NCI-H2081 (cell line): Measurements from ENCODE around the gene NUDT3.
"Not testable (repeated sequence)": the region's sequence is repeated elsewhere in the genome, so short reads cannot be mapped to it uniquely, and the experiment has no call there.

ENCODE experiments used
- DNase-seq, 2 experiments: peaks; one replicate each; lab custom pipeline; 2025; lab: John Stamatoyannopoulos, UW

Gene NUDT3

GRCh38 chr6:34393191-34393965, 909 bp upstream of the NUDT3 start:
- DNase-seq: peak; percentile 46 to 65

- DNase-seq: peak; percentile 63 to 70
Measured at GRCh38 chr6:34391786-34392496, 528 bp downstream of the NUDT3 start.

GRCh38 chr6:34391473-34391785, 1.0 kb downstream of the NUDT3 start:
- no peak for DNase-seq

- DNase-seq: peak in 1 of 2 experiments; percentile 55
Measured at GRCh38 chr6:34390531-34391472, 1.7 kb downstream of the NUDT3 start.

GRCh38 chr6:34389034-34389433, 3.4 kb downstream of the NUDT3 start:
- no peak for DNase-seq

DNA sequence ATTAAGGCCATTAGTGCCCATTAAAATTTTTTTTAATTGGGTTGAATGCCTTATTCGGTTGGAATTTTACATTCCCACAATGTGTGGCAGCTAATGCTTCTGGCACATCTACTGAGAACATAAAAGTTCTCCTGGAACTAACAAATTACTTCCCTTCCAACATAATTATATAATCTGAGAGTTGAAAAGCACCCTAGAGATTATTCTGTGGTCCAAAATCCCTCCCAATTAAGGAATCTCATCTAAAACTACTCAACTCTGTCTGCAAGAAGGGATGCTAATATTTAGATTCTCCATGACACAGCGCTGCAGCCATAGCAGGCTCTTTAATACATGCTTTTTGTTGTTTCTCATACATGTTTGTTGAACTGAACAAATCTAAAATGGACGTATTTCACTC, 4.0 kb downstream of the NUDT3 start:
- no peak for DNase-seq

GRCh38 chr6:34386316-34387137, 5.9 kb downstream of the NUDT3 start:
- DNase-seq: no peak

DNA sequence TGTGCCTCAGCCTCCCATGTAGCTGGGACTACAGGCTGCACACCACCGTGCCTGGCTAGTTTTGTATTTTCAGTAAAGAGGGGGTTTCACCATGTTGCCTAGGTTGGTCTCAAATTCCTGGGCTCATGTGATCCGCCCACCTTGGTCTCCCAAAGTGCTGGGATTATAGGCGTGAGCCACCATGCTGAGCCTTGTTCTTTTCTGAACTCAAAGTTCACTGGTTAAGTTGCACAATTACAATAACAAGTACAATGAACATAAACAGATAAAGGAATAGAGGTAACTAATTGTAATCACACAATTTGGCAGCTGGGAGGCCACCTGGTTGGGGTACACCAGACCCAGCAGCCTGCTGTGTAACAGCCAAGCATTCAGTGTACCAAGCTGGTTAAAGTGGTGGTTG, 6.7 kb downstream of the NUDT3 start:
- peak in 1 of 2 experiments; percentile 37 for DNase-seq

- DNase-seq: no peak
Measured at GRCh38 chr6:34384321-34385153, 7.9 kb downstream of the NUDT3 start.

DNA sequence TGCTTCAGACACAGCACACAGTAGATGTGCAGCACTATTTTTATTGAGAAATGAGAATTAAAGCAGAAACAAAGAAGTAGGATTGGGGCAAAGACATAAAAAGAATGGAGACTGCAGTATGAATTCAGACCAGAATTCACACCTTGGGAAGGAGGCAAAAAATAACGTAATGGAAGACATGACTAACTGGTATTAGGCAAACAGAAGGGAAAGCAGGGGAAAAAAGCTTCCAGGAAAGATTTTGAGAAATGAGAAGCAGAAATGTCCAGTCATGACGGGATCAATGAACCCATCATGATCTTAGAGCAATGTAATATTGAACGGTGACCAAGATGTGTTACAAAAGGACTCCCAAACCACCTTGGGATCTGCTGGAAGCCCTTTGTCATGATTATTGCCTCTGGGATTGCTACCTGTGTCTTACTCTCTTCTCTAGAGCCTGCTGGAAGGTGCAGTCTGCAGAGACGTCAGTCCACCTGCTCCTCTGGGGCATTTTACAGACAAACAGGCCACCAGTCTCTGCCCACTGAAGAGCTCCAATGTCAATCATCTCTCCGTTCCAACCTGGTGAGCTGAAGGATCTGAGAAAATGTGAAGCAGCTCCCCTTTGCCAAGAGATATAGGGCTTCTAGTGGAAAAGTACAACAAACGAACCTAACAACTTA, 8.7 kb downstream of the NUDT3 start:
- DNase-seq: no peak

- no peak for DNase-seq
Measured at GRCh38 chr6:34383161-34383631, 9.3 kb downstream of the NUDT3 start.

DNA sequence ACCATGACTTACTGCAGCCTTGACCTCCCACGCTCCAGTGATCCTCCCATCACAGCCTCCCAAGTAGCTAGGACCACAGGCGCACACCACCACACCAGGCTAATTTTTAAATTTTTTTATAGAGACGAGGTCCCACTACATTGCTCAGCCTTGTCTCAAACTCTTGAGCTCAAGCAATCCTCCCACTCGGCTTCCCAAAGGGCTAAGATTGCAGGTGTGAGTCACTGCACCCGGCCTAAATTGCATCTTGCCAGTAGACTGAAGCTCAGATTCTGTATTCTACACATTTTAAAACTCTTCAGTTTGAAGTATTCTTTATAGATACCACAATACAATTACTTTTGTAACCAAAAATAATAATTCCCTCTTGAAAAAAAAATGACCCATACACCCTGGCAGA, 11.4 kb downstream of the NUDT3 start:
- no peak for DNase-seq

- no peak for DNase-seq
Measured at GRCh38 chr6:34378470-34378869, 14.0 kb downstream of the NUDT3 start.

DNA sequence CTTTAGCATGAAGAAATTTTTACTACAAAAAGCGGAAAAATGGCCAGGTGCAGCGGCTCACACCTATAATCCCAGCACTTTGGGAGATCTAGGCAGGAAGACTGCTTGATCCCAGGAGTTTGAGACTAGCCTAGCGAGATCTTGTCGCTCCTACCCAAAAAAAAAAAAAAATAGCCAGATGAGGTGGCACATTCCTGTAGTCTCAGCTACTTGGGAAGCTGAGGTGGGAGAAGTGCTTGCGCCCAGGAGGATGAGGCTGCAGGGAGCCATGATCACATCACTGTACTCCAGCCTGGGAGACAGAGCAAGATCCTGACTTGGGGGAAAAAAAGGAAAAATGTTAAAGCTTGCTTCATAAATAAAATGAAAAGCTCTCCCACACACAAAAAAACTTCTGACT, 14.5 kb downstream of the NUDT3 start:
- no peak for DNase-seq

DNA sequence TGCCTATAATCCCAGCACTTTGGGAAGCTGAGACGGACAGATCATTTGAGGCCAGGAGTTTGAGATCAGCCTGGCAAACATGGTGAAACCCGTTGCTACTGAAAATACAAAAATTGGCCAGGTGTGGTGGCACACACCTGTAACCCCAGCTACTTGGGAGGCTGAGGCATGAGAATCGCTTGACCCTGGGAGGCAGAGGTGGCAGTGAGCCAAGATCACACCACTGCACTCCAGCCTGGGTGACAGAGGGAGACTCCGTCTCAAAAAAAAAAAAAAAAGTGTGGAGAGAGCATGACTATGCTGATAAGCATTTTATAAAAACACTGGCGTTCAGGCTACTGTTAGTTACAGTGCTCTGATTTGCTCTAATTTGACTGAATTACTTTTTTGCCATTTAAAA, 14.9 kb downstream of the NUDT3 start:
- DNase-seq: not testable (repeated sequence)

GRCh38 chr6:34375833-34376232, 16.6 kb downstream of the NUDT3 start:
- no peak for DNase-seq

GRCh38 chr6:34374508-34374907, 18.0 kb downstream of the NUDT3 start:
- DNase-seq: no peak

DNA sequence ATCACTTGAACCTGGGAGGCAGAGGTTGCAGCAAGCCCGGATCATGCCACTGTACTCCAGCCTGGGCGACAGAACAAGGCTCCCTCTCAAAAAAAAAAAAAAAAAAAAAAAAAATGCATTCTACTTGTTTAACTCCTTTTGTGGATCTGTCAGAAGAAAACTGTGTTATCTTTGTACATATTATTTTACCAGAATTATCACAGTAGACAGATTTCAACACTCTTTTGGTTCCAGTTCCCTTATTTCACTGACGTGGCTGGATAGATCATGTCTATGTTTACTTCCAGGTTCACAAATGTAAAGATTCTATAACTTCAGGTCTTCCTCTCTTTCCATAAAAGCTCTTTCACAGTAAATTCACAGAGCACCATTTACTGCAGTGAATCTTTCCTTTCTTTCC, 18.4 kb downstream of the NUDT3 start:
- no peak for DNase-seq

- DNase-seq: no peak
Measured at GRCh38 chr6:34373511-34373910, 19.0 kb downstream of the NUDT3 start.

- DNase-seq: not testable (repeated sequence)
Measured at GRCh38 chr6:34371865-34372264, 20.6 kb downstream of the NUDT3 start.
